ENCODE data around the gene EID2B.
A peak's percentile ranks its signal among the peaks of the same experiment; 100 is the strongest.

EID2B gene

DNA sequence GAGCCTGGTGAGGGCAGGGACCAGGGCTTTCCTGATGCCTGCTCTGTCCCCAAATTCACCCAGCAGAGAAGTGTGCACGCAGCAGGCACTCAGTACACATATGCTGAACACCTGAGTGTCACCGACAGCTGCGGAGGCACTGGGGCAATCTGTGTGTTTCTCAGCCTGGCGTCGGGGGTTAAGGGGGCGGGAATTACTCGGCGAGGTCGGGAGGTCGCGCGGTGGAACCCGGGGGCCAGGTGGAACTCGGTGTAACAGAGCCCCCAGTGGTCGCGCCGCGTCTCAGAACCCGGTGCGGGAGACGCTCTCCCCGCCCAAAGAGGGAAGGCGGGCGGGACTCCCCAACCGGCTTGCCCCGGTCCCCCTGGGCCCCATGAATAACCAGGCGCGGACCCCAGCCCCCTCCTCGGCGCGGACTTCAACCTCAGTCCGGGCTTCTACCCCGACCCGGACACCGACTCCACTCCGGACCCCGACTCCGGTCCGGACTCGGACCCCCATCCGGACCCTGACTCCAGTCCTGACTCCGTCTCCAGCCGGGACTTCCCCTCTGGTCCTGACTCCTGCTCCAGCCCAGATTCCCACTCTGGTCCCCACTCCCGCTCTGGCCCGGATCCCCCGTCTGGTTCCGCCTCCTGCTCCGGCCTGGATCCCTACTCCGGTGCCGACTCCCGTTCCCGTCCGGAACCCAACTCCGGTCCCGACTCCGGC lies 17.7 kb downstream of the EID2B start, which contains the start of gene SELENOV:
SELENOV (plus strand) TSS at position 300 of the 711 bp plus-strand sequence; CDS start at position 374, 74 bp downstream.
- TF ChIP-seq, protein P1, sequence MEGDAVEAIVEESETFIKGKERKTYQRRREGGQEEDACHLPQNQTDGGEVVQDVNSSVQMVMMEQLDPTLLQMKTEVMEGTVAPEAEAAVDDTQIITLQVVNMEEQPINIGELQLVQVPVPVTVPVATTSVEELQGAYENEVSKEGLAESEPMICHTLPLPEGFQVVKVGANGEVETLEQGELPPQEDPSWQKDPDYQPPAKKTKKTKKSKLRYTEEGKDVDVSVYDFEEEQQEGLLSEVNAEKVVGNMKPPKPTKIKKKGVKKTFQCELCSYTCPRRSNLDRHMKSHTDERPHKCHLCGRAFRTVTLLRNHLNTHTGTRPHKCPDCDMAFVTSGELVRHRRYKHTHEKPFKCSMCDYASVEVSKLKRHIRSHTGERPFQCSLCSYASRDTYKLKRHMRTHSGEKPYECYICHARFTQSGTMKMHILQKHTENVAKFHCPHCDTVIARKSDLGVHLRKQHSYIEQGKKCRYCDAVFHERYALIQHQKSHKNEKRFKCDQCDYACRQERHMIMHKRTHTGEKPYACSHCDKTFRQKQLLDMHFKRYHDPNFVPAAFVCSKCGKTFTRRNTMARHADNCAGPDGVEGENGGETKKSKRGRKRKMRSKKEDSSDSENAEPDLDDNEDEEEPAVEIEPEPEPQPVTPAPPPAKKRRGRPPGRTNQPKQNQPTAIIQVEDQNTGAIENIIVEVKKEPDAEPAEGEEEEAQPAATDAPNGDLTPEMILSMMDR (IDR thresholded peaks at IDR 0.05; ENCODE audit: low read depth, low read length, missing control alignments): no peak
- H3K4me3 ChIP-seq (ENCODE audit: low read depth, low read length): no peak within 1 kb of the TSS
- no peak for DNase-seq (ENCODE audit: low read depth)

DNA sequence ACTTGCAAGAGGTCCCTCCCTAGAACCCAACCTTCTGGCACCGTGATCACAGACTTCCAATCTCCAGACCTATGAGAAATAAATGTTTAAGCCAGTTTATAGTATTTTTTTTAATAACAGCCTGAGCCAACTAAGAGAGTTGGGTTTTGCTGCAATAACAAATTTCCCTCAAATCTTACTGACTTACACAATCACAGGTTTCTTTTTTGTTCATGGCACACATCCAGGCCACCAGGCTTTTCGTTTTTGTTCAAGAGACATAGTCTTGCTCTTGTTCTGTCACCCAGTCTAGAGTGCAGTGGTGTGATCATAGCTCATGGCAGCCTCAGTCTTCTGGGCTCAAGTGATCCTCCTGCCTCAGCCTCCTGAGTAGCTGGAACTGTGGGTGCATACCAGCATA lies 19.7 kb downstream of the EID2B start:
- TF ChIP-seq, protein P1 (IDR thresholded peaks at IDR 0.05; ENCODE audit: low read depth, low read length, missing control alignments): no peak
- no peak overlapping the region for H3K4me3 ChIP-seq (ENCODE audit: low read depth, low read length)
- DNase-seq (ENCODE audit: low read depth): no peak

DNA sequence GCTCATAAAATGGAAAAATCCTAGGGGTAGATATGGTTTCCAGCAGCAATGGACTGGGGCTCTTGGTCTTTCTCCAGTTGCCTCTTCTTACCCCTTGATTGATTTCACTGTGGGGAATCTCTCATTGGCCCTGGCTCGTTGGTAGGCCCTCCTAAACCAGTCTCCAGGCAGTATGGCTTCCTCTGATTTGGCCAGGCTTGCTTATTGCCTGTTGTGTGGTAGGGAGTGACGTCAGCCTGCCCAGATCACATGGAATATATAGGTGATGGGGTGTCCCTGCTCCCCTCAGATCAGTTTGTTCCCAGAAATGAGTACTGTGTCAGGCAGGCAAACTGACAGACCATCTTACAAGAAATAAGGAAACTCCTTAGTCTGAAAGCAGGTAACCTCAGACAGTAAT lies 23.4 kb downstream of the EID2B start:
- no peak overlapping the region for H3K4me3 ChIP-seq (ENCODE audit: low read depth, low read length)
- TF ChIP-seq, protein P1 (IDR thresholded peaks at IDR 0.05; ENCODE audit: low read depth, low read length, missing control alignments): no peak

DNA sequence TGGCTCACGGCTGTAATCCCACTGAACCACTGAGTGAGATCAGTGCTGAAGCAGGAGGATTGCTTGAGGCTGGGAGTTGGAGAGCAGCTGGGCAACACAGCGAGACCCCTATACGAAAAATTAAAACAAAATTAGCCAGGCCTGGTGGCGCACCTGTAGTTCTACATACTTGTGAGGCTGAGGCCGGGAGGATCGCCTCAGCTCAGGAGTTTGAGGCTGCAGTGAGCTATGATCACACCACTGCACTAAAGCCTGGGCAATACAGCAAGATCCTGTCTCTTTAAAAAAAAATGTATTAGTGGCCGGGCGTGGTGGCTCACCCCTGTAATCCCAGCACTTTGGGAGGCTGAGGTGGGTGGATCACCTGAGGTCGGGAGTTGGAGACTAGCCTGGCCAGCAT lies 24.0 kb downstream of the EID2B start:
- DNase-seq (ENCODE audit: low read depth): no peak
- H3K4me3 ChIP-seq (ENCODE audit: low read depth, low read length): no peak overlapping the region
- TF ChIP-seq, protein P1 (IDR thresholded peaks at IDR 0.05; ENCODE audit: low read depth, low read length, missing control alignments): no peak

More for the DNA sequence above, 23.4 kb downstream of the EID2B start:
- DNase-seq (ENCODE audit: low read depth): no peak

DNA sequence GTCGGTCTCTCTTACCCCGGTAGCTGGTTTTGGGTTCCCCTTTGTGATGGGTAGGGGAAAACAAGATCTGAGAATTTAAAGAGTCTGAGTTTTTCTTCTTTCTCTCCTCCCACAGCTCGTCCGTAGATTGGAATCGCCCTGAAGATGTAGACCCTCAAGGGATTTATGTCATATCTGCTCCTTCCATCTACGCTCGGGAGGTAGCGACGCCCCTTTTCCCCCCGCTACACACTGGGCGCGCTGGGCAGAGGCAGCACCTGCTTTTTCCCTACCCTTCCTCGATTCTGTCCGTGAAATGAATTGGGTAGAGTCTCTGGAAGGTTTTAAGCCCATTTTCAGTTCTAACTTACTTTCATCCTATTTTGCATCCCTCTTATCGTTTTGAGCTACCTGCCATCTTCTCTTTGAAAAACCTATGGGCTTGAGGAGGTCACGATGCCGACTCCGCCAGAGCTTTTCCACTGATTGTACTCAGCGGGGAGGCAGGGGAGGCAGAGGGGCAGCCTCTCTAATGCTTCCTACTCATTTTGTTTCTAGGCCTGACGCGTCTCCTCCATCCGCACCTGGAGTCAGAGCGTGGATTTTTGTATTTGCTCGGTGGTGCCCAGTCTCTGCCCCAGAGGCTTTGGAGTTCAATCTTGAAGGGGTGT lies 24.8 kb downstream of the EID2B start:
- peak overlapping the region; percentile 61 for H3K4me3 ChIP-seq (ENCODE audit: low read depth, low read length)
- TF ChIP-seq, protein P1 (IDR thresholded peaks at IDR 0.05; ENCODE audit: low read depth, low read length, missing control alignments): no peak
- no peak for DNase-seq (ENCODE audit: low read depth)

DNA sequence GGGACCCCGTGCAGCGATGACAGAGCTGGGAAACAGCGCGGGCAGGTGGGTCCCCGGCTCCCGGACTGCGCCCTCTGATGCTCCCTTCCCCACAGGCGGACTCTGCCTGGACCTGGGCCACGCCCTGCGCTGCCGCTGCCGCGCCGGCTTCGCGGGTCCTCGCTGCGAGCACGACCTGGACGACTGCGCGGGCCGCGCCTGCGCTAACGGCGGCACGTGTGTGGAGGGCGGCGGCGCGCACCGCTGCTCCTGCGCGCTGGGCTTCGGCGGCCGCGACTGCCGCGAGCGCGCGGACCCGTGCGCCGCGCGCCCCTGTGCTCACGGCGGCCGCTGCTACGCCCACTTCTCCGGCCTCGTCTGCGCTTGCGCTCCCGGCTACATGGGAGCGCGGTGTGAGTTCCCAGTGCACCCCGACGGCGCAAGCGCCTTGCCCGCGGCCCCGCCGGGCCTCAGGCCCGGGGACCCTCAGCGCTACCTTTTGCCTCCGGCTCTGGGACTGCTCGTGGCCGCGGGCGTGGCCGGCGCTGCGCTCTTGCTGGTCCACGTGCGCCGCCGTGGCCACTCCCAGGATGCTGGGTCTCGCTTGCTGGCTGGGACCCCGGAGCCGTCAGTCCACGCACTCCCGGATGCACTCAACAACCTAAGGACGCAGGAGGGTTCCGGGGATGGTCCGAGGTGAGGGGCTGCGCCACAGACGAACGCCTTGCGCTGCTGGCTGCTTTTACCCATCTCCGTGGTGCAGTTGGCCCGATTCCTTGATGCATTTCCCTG lies 25.5 kb downstream of the EID2B start:
- TF ChIP-seq, protein P1 (IDR thresholded peaks at IDR 0.05; ENCODE audit: low read depth, low read length, missing control alignments): no peak
- H3K4me3 ChIP-seq (ENCODE audit: low read depth, low read length): peak overlapping the region; percentile 61
- DNase-seq (ENCODE audit: low read depth): peak; percentile 41

Data from GM12864 (cell line).